H9 (cell line): Measurements from ENCODE around the gene RIMS1. TPM values are rescaled to one million over a fixed set of nuclear protein-coding genes. Genes with fewer than 3 reads are reported as not detected.

Source experiments
- DNase-seq: peaks from one replicate; pipeline ENCODE4 v3.0.0-alpha.2; 2017
- H2AFZ ChIP-seq: one replicate; pipeline ENCODE4 v1.6.1; 2013; ENCODE audit warnings: mild to moderate bottlenecking, low read length, control low read depth, moderate library complexity
- H2AK5ac ChIP-seq: 2 replicates; pipeline ENCODE4 v1.6.1; 2013; ENCODE audit warnings: low read length, control low read depth, mixed read lengths; ENCODE audit not compliant: insufficient read length
- H2BK120ac ChIP-seq: one replicate; pipeline ENCODE4 v1.6.1; 2013; ENCODE audit warnings: low read depth, mild to moderate bottlenecking, low read length, control low read depth, inconsistent platforms; ENCODE audit not compliant: poor library complexity, severe bottlenecking
- H2BK12ac ChIP-seq: 2 replicates; pipeline ENCODE4 v1.6.1; 2013; ENCODE audit warnings: low read length, control low read depth, mixed read lengths, low read depth; ENCODE audit not compliant: insufficient read length
- H2BK15ac ChIP-seq: 2 replicates; pipeline ENCODE4 v1.6.1; 2013; ENCODE audit warnings: low read depth, low read length, control low read depth
- H2BK20ac ChIP-seq: one replicate; pipeline ENCODE4 v1.6.1; 2013; ENCODE audit warnings: low read depth, mild to moderate bottlenecking, low read length, control low read depth, inconsistent platforms; ENCODE audit not compliant: poor library complexity, severe bottlenecking
- H2BK5ac ChIP-seq: 2 replicates; pipeline ENCODE4 v1.6.1; 2013; ENCODE audit warnings: low read length, control low read depth, mixed read lengths; ENCODE audit not compliant: insufficient read length
- H3K14ac ChIP-seq: 2 replicates; pipeline ENCODE4 v1.6.1; 2013; ENCODE audit warnings: low read length, control low read depth; ENCODE audit not compliant: insufficient read depth
- H3K18ac ChIP-seq: 2 replicates; pipeline ENCODE4 v1.6.1; 2013; ENCODE audit warnings: low read depth, mild to moderate bottlenecking, mixed read lengths, low read length, control low read depth; ENCODE audit not compliant: insufficient read length
- H3K23ac ChIP-seq: 2 replicates; pipeline ENCODE4 v1.6.1; 2013; ENCODE audit warnings: low read length, control low read depth, mixed read lengths, low read depth; ENCODE audit not compliant: insufficient read length
- H3K23me2 ChIP-seq: 2 replicates; pipeline ENCODE4 v1.6.1; 2013; ENCODE audit warnings: low read depth, mild to moderate bottlenecking, mixed read lengths, low read length, control low read depth; ENCODE audit not compliant: insufficient read length, poor library complexity, severe bottlenecking
- H3K27ac ChIP-seq: 2 replicates; pipeline ENCODE4 v1.5.1; 2013; ENCODE audit warnings: low read length, control low read depth, mixed read lengths, low read depth; ENCODE audit not compliant: insufficient read length
- H3K27me3 ChIP-seq: 2 replicates; pipeline ENCODE4 v1.6.1; 2013; ENCODE audit warnings: low read length, control low read depth, inconsistent platforms; ENCODE audit not compliant: insufficient read depth
- H3K4ac ChIP-seq: 2 replicates; pipeline ENCODE4 v1.6.1; 2013; ENCODE audit warnings: low read depth, mild to moderate bottlenecking, control low read depth, inconsistent platforms, low read length, moderate library complexity
- H3K4me1 ChIP-seq: 2 replicates; pipeline ENCODE4 v1.6.1; 2013; ENCODE audit warnings: low read length, control low read depth, inconsistent platforms; ENCODE audit not compliant: insufficient read depth
- H3K4me2 ChIP-seq: 2 replicates; pipeline ENCODE4 v1.6.1; 2013; ENCODE audit warnings: low read length, control low read depth, mixed read lengths; ENCODE audit not compliant: insufficient read length, insufficient read depth
- H3K56ac ChIP-seq: 2 replicates; pipeline ENCODE4 v1.6.1; 2013; ENCODE audit warnings: low read depth, mild to moderate bottlenecking, mixed read lengths, low read length, control low read depth; ENCODE audit not compliant: insufficient read length
- H3K79me1 ChIP-seq: 2 replicates; pipeline ENCODE4 v1.6.1; 2013; ENCODE audit warnings: low read depth, mild to moderate bottlenecking, moderate library complexity, low read length, control low read depth, inconsistent platforms; ENCODE audit not compliant: insufficient read depth, poor library complexity, severe bottlenecking
- H3K79me2 ChIP-seq: 2 replicates; pipeline ENCODE4 v1.6.1; 2013; ENCODE audit warnings: low read length, control low read depth, inconsistent platforms; ENCODE audit not compliant: insufficient read depth
- H3K9ac ChIP-seq: 2 replicates; pipeline ENCODE4 v1.6.1; 2013; ENCODE audit warnings: low read length, control low read depth, mixed read lengths; ENCODE audit not compliant: insufficient read length; ENCODE audit errors: extremely low read depth
- H3K9me3 ChIP-seq: one replicate; pipeline ENCODE4 v1.6.1; 2013; ENCODE audit warnings: low read depth, low read length, inconsistent platforms; ENCODE audit not compliant: control insufficient read depth
- H3T11ph ChIP-seq: one replicate; pipeline ENCODE4 v1.6.1; 2013; ENCODE audit warnings: mild to moderate bottlenecking, low read length, control low read depth, inconsistent platforms
- H4K20me1 ChIP-seq: one replicate; pipeline ENCODE4 v1.6.1; 2013; ENCODE audit not compliant: control insufficient read depth, insufficient read length, insufficient read depth
- H4K5ac ChIP-seq: 2 replicates; pipeline ENCODE4 v1.6.1; 2013; ENCODE audit warnings: low read depth, mild to moderate bottlenecking, mixed read lengths, low read length, control low read depth; ENCODE audit not compliant: insufficient read length
- H4K8ac ChIP-seq: replicated peaks from 2 replicates; pipeline ENCODE4 v1.6.1; 2013; ENCODE audit warnings: low read length, control low read depth, mixed read lengths, low read depth; ENCODE audit not compliant: insufficient read length
- H4K91ac ChIP-seq: 2 replicates; pipeline ENCODE4 v1.6.1; 2013; ENCODE audit warnings: low read depth, mild to moderate bottlenecking, moderate library complexity, mixed read lengths, low read length, control low read depth; ENCODE audit not compliant: insufficient read length
- H3K27ac Mint-ChIP-seq, 3 experiments: 2 replicates in 2 of 3; 3 replicates in 1 of 3; pipeline ENCODE4 v1.8.0; 2020 to 2021; ENCODE audit warnings: mixed read lengths in 3 of 3, mild to moderate bottlenecking in 1 of 3, moderate library complexity in 1 of 3
- H3K27me3 Mint-ChIP-seq: 2 replicates; pipeline ENCODE4 v1.8.0; 2021; ENCODE audit warnings: low read depth, mild to moderate bottlenecking, moderate library complexity, mixed read lengths
- H3K36me3 Mint-ChIP-seq, 3 experiments: 2 replicates in 2 of 3; 3 replicates in 1 of 3; pipeline ENCODE4 v1.8.0; 2020 to 2021; ENCODE audit warnings: low read depth in 3 of 3, mixed read lengths in 3 of 3; ENCODE audit not compliant: insufficient read depth in 1 of 3
- H3K4me1 Mint-ChIP-seq, 2 experiments: 2 replicates each; pipeline ENCODE4 v1.8.0; 2020; ENCODE audit warnings: mixed read lengths in 2 of 2
- H3K4me3 Mint-ChIP-seq, 2 experiments: 2 replicates in 1 of 2; 3 replicates in 1 of 2; pipeline ENCODE4 v1.8.0; 2020 to 2021; ENCODE audit warnings: mild to moderate bottlenecking in 2 of 2, mixed read lengths in 2 of 2, moderate library complexity in 1 of 2
- H3K9me3 Mint-ChIP-seq, 2 experiments: 2 replicates in 1 of 2; 3 replicates in 1 of 2; pipeline ENCODE4 v1.8.0; 2020; ENCODE audit warnings: mild to moderate bottlenecking in 2 of 2, mixed read lengths in 2 of 2, moderate library complexity in 1 of 2
- CTCF ChIP-seq: fragments of 200-600 bp; sonication (generic); conservative IDR thresholded peaks from 3 replicates; pipeline ENCODE4 v1.8.0; 2021; ENCODE audit warnings: antibody characterized with exemption, mild to moderate bottlenecking
- WGBS: extraction: QIAGEN DNeasy Blood & Tissue Kit; methylation state at CpG from one replicate; pipeline ENCODE4 v1.1.7; 2013; ENCODE audit warnings: missing lambda C conversion rate, low lambda C conversion rate, mixed read lengths; ENCODE audit not compliant: insufficient read length; ENCODE audit errors: extremely low coverage; 5-methylcytosine and 5-hydroxymethylcytosine counted together
- total RNA-seq: library from RNA; stranded (reverse); gene quantifications from 2 replicates; pipeline ENCODE4 v1.2.1, GENCODE V29; 2021

RIMS1 gene
- total RNA-seq, 1 experiment from 2014 or later: 0.83 TPM

GRCh38 chr6:72411872-72412708, 525.7 kb downstream of the RIMS1 start:
- H3K79me1 ChIP-seq: no peaks in the 10 kb centered on the region
- H3K27me3 ChIP-seq: no peaks in the 10 kb centered on the region
- H3K79me2 ChIP-seq: no peaks in the 10 kb centered on the region
- Mint-ChIP-seq H3K9me3 (no peaks in the 10 kb centered on the region), H3K27me3 (no peaks in the 10 kb centered on the region), H3K4me1 (no peaks in the 10 kb centered on the region; a peak in 1 of 4 replicates), H3K4me3 (no peak overlapping the region), H3K36me3 (no peaks in the 10 kb centered on the region), H3K27ac (no peak overlapping the region; a peak in 1 of 7 replicates)
- no peak overlapping the region for H2BK12ac ChIP-seq
- H4K5ac ChIP-seq: no peak overlapping the region
- no peaks in the 10 kb centered on the region for H3K23me2 ChIP-seq
- H4K91ac ChIP-seq: no peak overlapping the region
- no peak overlapping the region for H3K9ac ChIP-seq
- no peak overlapping the region for H3K27ac ChIP-seq
- no peak overlapping the region for H2BK15ac ChIP-seq
- TF ChIP-seq CTCF: peak; percentile 100
- H3K23ac ChIP-seq: no peak overlapping the region
- no peak overlapping the region for H3K18ac ChIP-seq
- H4K20me1 ChIP-seq: no peaks in the 10 kb centered on the region
- H3K56ac ChIP-seq: no peak overlapping the region
- no peak overlapping the region for H2BK120ac ChIP-seq
- H2AFZ ChIP-seq: no peak overlapping the region
- no peaks in the 10 kb centered on the region for H3K4me1 ChIP-seq
- no peak overlapping the region for H2AK5ac ChIP-seq
- no peak overlapping the region for H3K4ac ChIP-seq
- H3K14ac ChIP-seq: no peak overlapping the region
- H3K4me2 ChIP-seq: no peak overlapping the region
- WGBS: no CpG with 5 or more reads among the region's 7 CpGs
- no peak overlapping the region for H4K8ac ChIP-seq
- H2BK5ac ChIP-seq: no peak overlapping the region
- no peak overlapping the region for H3T11ph ChIP-seq
- no peak overlapping the region for H2BK20ac ChIP-seq
- peak; percentile 85 for DNase-seq
- H3K9me3 ChIP-seq: no peaks in the 10 kb centered on the region
